Measurements from ENCODE around the gene CBY3.

- TF ChIP-seq GABPA (IDR thresholded peaks at IDR 0.05; ENCODE audit: low read depth) = no peak
- TF ChIP-seq SPI1 (IDR thresholded peaks at IDR 0.05; ENCODE audit: borderline replicate concordance, low read depth) = no peak
- TF ChIP-seq, protein P1, sequence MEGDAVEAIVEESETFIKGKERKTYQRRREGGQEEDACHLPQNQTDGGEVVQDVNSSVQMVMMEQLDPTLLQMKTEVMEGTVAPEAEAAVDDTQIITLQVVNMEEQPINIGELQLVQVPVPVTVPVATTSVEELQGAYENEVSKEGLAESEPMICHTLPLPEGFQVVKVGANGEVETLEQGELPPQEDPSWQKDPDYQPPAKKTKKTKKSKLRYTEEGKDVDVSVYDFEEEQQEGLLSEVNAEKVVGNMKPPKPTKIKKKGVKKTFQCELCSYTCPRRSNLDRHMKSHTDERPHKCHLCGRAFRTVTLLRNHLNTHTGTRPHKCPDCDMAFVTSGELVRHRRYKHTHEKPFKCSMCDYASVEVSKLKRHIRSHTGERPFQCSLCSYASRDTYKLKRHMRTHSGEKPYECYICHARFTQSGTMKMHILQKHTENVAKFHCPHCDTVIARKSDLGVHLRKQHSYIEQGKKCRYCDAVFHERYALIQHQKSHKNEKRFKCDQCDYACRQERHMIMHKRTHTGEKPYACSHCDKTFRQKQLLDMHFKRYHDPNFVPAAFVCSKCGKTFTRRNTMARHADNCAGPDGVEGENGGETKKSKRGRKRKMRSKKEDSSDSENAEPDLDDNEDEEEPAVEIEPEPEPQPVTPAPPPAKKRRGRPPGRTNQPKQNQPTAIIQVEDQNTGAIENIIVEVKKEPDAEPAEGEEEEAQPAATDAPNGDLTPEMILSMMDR (IDR thresholded peaks at IDR 0.05; ENCODE audit: insufficient read depth, low read length) = no peak
- no peak for TF ChIP-seq POLR2AphosphoS5 (IDR thresholded peaks at IDR 0.05; ENCODE audit: low read depth)
- TF ChIP-seq, protein P2, sequence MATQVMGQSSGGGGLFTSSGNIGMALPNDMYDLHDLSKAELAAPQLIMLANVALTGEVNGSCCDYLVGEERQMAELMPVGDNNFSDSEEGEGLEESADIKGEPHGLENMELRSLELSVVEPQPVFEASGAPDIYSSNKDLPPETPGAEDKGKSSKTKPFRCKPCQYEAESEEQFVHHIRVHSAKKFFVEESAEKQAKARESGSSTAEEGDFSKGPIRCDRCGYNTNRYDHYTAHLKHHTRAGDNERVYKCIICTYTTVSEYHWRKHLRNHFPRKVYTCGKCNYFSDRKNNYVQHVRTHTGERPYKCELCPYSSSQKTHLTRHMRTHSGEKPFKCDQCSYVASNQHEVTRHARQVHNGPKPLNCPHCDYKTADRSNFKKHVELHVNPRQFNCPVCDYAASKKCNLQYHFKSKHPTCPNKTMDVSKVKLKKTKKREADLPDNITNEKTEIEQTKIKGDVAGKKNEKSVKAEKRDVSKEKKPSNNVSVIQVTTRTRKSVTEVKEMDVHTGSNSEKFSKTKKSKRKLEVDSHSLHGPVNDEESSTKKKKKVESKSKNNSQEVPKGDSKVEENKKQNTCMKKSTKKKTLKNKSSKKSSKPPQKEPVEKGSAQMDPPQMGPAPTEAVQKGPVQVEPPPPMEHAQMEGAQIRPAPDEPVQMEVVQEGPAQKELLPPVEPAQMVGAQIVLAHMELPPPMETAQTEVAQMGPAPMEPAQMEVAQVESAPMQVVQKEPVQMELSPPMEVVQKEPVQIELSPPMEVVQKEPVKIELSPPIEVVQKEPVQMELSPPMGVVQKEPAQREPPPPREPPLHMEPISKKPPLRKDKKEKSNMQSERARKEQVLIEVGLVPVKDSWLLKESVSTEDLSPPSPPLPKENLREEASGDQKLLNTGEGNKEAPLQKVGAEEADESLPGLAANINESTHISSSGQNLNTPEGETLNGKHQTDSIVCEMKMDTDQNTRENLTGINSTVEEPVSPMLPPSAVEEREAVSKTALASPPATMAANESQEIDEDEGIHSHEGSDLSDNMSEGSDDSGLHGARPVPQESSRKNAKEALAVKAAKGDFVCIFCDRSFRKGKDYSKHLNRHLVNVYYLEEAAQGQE (IDR thresholded peaks at IDR 0.05; ENCODE audit: insufficient replicate concordance, low read depth) = no peak
Measured at GRCh38 chr5:179729727-179730126, 48.9 kb upstream of the CBY3 start.

All from HL-60 (cell line).